Eye (tissue), 1 donor: ENCODE data around the gene HMGN4.

Source experiments
- DNase-seq: peaks from one replicate; pipeline ENCODE4 v3.0.0-alpha.2; 2015

Gene HMGN4

GRCh38 chr6:26552640-26553188 is 14.5 kb downstream of the HMGN4 start:
- no peak for DNase-seq

GRCh38 chr6:26553264-26553634 is 15.1 kb downstream of the HMGN4 start:
- DNase-seq, result peak; percentile 93

- DNase-seq, result peak; percentile 97
These were observed 15.7 kb downstream of the HMGN4 start for GRCh38 chr6:26553635-26554446.

GRCh38 chr6:26554447-26554696 is 16.2 kb downstream of the HMGN4 start:
- no peak for DNase-seq

- peak; percentile 81 for DNase-seq
These were observed 16.7 kb downstream of the HMGN4 start for GRCh38 chr6:26554697-26555504.

- DNase-seq, result no peak
These were observed 17.5 kb downstream of the HMGN4 start for GRCh38 chr6:26555505-26556262.

- DNase-seq, result peak; percentile 83
These were observed 18.3 kb downstream of the HMGN4 start for GRCh38 chr6:26556263-26557070.

GRCh38 chr6:26561533-26562466 is 23.6 kb downstream of the HMGN4 start:
- no peak for DNase-seq

GRCh38 chr6:26563488-26563887 is 25.3 kb downstream of the HMGN4 start:
- DNase-seq, result no peak

- DNase-seq, result peak; percentile 100
These were observed 30.7 kb downstream of the HMGN4 start for GRCh38 chr6:26568601-26569432.

- DNase-seq, result no peak
These were observed 31.2 kb downstream of the HMGN4 start for GRCh38 chr6:26569433-26569764.

- DNase-seq, result no peak
These were observed 32.1 kb downstream of the HMGN4 start for GRCh38 chr6:26570027-26570809.

GRCh38 chr6:26571592-26572296 is 33.6 kb downstream of the HMGN4 start:
- DNase-seq, result peak; percentile 94

GRCh38 chr6:26575494-26575939 is 37.4 kb downstream of the HMGN4 start:
- DNase-seq, result no peak

GRCh38 chr6:26576407-26576843 is 38.3 kb downstream of the HMGN4 start:
- peak; percentile 42 for DNase-seq

GRCh38 chr6:26576929-26577719 is 39.0 kb downstream of the HMGN4 start:
- DNase-seq, result peak; percentile 78

GRCh38 chr6:26577720-26578072 is 39.5 kb downstream of the HMGN4 start:
- peak; percentile 19 for DNase-seq

- DNase-seq, result no peak
These were observed 40.1 kb downstream of the HMGN4 start for GRCh38 chr6:26578279-26578678.
